Testis (tissue), 3 donors: ENCODE data around the gene SPOP. TPM values are rescaled to one million over a fixed set of nuclear protein-coding genes. Genes with fewer than 3 reads are reported as not detected.

ENCODE experiments used
- DNase-seq: peaks from one replicate; pipeline ENCODE4 v3.0.0-alpha.2; 2019
- H3K27ac ChIP-seq, 2 donors: fragments of 200-600 bp; sonication (generic); one replicate each; pipeline ENCODE4 v1.5.1; 2019
- H3K27me3 ChIP-seq: fragments of 200-600 bp; sonication (generic); one replicate; pipeline ENCODE4 v1.5.1; 2019
- H3K36me3 ChIP-seq: fragments of 200-600 bp; sonication (generic); one replicate; pipeline ENCODE4 v1.5.1; 2017; ENCODE audit warnings: low read depth; ENCODE audit errors: missing control alignments
- H3K4me1 ChIP-seq: fragments of 200-600 bp; sonication (generic); one replicate; pipeline ENCODE4 v1.5.1; 2019
- H3K4me3 ChIP-seq, 2 donors: fragments of 200-600 bp; sonication (generic); one replicate each; pipeline ENCODE4 v1.5.1; 2017 to 2019
- H3K9me3 ChIP-seq: fragments of 200-600 bp; sonication (generic); one replicate; pipeline ENCODE4 v1.5.1; 2017
- CTCF ChIP-seq, 3 experiments: fragments of 450-650 bp in 2 of 3; fragments of 200-600 bp in 1 of 3; sonication (generic) in 1 of 3; IDR thresholded peaks; one replicate each; pipeline ENCODE4 v1.5.1; 2016 to 2019; ENCODE audit warnings: antibody characterized with exemption in 3 of 3, mild to moderate bottlenecking in 2 of 3, moderate library complexity in 1 of 3
- POLR2A ChIP-seq: fragments of 450-650 bp; IDR thresholded peaks from one replicate; pipeline ENCODE4 v1.6.1; 2017; ENCODE audit warnings: antibody characterized with exemption, mild to moderate bottlenecking, moderate library complexity
- WGBS, 2 donors: methylation state at CpG; one replicate each; pipeline ENCODE4 v1.1.5; 2018; 5-methylcytosine and 5-hydroxymethylcytosine counted together
- intact Hi-C: fragments of 100-400 bp; cut with DNase I; formaldehyde crosslinking; loops from one replicate; pipeline ENCODE4 v1.15.1; 2023; ENCODE audit warnings: low total_unique reads
- polyA plus RNA-seq: library from polyadenylated mRNA; stranded (reverse); fragments of 350-450 nt; fragmentation: Illumina TruSeq; extraction: RNeasy Lipid Tissue Mini Kit (QIAGEN cat#74804); gene quantifications from one replicate; pipeline ENCODE4 v1.2.3, GENCODE V29; 2014; ENCODE audit warnings: low read depth, low replicate concordance; ENCODE audit not compliant: insufficient read depth
- total RNA-seq, 2 donors: library from RNA; depleted of rRNA; stranded (reverse); fragments of >200 nt; gene quantifications; one replicate each; pipeline ENCODE4 v1.2.3, GENCODE V29; 2016

The SPOP gene
- total and polyA plus RNA-seq, 3 donors from 2014 or later = 39.6 to 60.6 (median 52.0) TPM

- Histone ChIP-seq H3K9me3 (no peaks in the 10 kb centered on the region), H3K4me3 (no peak overlapping the region), H3K36me3 (no peaks in the 10 kb centered on the region), H3K4me1 (no peaks in the 10 kb centered on the region), H3K27ac (no peak overlapping the region), H3K27me3 (no peaks in the 10 kb centered on the region)
- no peak for TF ChIP-seq CTCF (IDR thresholded peaks at IDR 0.05)
- TF ChIP-seq POLR2A = no peak
- WGBS, 2 donors = 89 to 99% methylated on average over 5 to 8 of the region's 8 CpGs
- no peak for DNase-seq
- intact Hi-C loops = no loop called here
Measured at GRCh38 chr17:49588312-49588711, 89.6 kb downstream of the SPOP start.

GRCh38 chr17:49587366-49588073 is 90.4 kb downstream of the SPOP start:
- no peaks in the 10 kb centered on the region for H3K27me3 ChIP-seq
- DNase-seq = no peak
- 93 to 96% methylated on average over 12 of the region's 12 CpGs for WGBS, 2 donors
- no peaks in the 10 kb centered on the region for H3K4me1 ChIP-seq
- intact Hi-C loops = no loop called here
- H3K36me3 ChIP-seq = no peaks in the 10 kb centered on the region
- TF ChIP-seq CTCF (IDR thresholded peaks at IDR 0.05) (no peak), POLR2A (no peak)
- H3K4me3 ChIP-seq = no peak overlapping the region
- H3K9me3 ChIP-seq = no peaks in the 10 kb centered on the region
- no peak overlapping the region for H3K27ac ChIP-seq

- H3K27ac ChIP-seq = no peak overlapping the region
- WGBS, 2 donors = 68 to 86% methylated on average over 3 of the region's 3 CpGs
- DNase-seq = no peak
- H3K4me3 ChIP-seq = no peak overlapping the region
- H3K9me3 ChIP-seq = no peaks in the 10 kb centered on the region
- intact Hi-C loops = no loop called here
- no peak for TF ChIP-seq CTCF (IDR thresholded peaks at IDR 0.05)
- no peak for TF ChIP-seq POLR2A
- no peaks in the 10 kb centered on the region for H3K36me3 ChIP-seq
- H3K4me1 ChIP-seq = no peaks in the 10 kb centered on the region
- no peaks in the 10 kb centered on the region for H3K27me3 ChIP-seq
Measured at GRCh38 chr17:49585422-49586027, 92.4 kb downstream of the SPOP start.

- Histone ChIP-seq H3K27ac (no peak overlapping the region), H3K36me3 (no peaks in the 10 kb centered on the region), H3K4me3 (no peak overlapping the region), H3K4me1 (no peaks in the 10 kb centered on the region), H3K9me3 (no peaks in the 10 kb centered on the region), H3K27me3 (no peaks in the 10 kb centered on the region)
- no peak for DNase-seq
- intact Hi-C loops = no loop called here
- TF ChIP-seq CTCF (IDR thresholded peaks at IDR 0.05) (no peak), POLR2A (no peak)
- 93 to 99% methylated on average over 4 of the region's 4 CpGs for WGBS, 2 donors
Measured at GRCh38 chr17:49583889-49584288, 94.0 kb downstream of the SPOP start.

- WGBS, 2 donors = 70 to 93% methylated on average over 4 to 5 of the region's 5 CpGs
- intact Hi-C loops = no loop called here
- no peaks in the 10 kb centered on the region for H3K36me3 ChIP-seq
- TF ChIP-seq CTCF (IDR thresholded peaks at IDR 0.05) (no peak), POLR2A (no peak)
- H3K27me3 ChIP-seq = no peaks in the 10 kb centered on the region
- no peak for DNase-seq
- H3K27ac ChIP-seq = no peak overlapping the region
- no peaks in the 10 kb centered on the region for H3K9me3 ChIP-seq
- no peak overlapping the region for H3K4me3 ChIP-seq
- H3K4me1 ChIP-seq = no peaks in the 10 kb centered on the region
Measured at GRCh38 chr17:49583226-49583625, 94.7 kb downstream of the SPOP start.
